Muscle of leg (tissue), 11 donors: Measurements from ENCODE around the gene WAS. TPM values are rescaled to one million over a fixed set of nuclear protein-coding genes. Genes with fewer than 3 reads are reported as not detected.
"Not testable (repeated sequence)": the region's sequence is repeated elsewhere in the genome, so short reads cannot be mapped to it uniquely, and the experiment has no call there.

Source experiments
- DNase-seq: peaks from one replicate; pipeline ENCODE4 v3.0.0; 2013
- H3K27ac ChIP-seq: one replicate; pipeline ENCODE4 v1.5.1; 2013; ENCODE audit warnings: mild to moderate bottlenecking, low read length, control low read depth
- H3K27me3 ChIP-seq: one replicate; pipeline ENCODE4 v1.6.1; 2013; ENCODE audit warnings: low read length; ENCODE audit not compliant: control insufficient read depth, insufficient read depth
- H3K36me3 ChIP-seq: one replicate; pipeline ENCODE4 v1.6.1; 2013; ENCODE audit warnings: low read length; ENCODE audit not compliant: control insufficient read depth, insufficient read depth
- H3K4me1 ChIP-seq: one replicate; pipeline ENCODE4 v1.6.1; 2013; ENCODE audit warnings: low read length; ENCODE audit not compliant: control insufficient read depth, insufficient read depth
- H3K4me3 ChIP-seq: one replicate; pipeline ENCODE4 v1.5.1; 2013; ENCODE audit warnings: low read length, control low read depth
- H3K9me3 ChIP-seq: replicated peaks from 2 replicates; pipeline ENCODE4 v1.6.1; 2013; ENCODE audit warnings: low read depth, low read length; ENCODE audit not compliant: control insufficient read depth
- WGBS: methylation state at CpG from one replicate; pipeline ENCODE4 v1.1.5; 2013; ENCODE audit warnings: missing lambda C conversion rate; ENCODE audit not compliant: insufficient coverage; 5-methylcytosine and 5-hydroxymethylcytosine counted together
- polyA plus RNA-seq, 8 donors: library from polyadenylated mRNA; unstranded; fragments of 120-200 nt; gene quantifications; one replicate each; pipeline versions ENCODE4 v1.2.1 to v1.2.3, GENCODE V29; 2013; ENCODE audit warnings: inconsistent platforms in 1 of 8, low replicate concordance in 1 of 8; ENCODE audit not compliant: insufficient read length in 8 of 8, insufficient read depth in 1 of 8
- total RNA-seq: library from RNA; stranded (reverse); fragments of 120-200 nt; gene quantifications from one replicate; pipeline ENCODE4 v1.2.4, GENCODE V29; 2013

The WAS gene
- total and polyA plus RNA-seq, 9 donors: 2.1 to 5.9 (median 4.1) TPM

GRCh38 chrX:48664156-48664555, 19.4 kb upstream of the WAS start:
- no peaks in the 10 kb centered on the region for H3K4me1 ChIP-seq
- no peak for DNase-seq
- no CpG with 5 or more reads among the region's 1 CpG for WGBS
- H3K36me3 ChIP-seq: no peaks in the 10 kb centered on the region
- H3K9me3 ChIP-seq: no peaks in the 10 kb centered on the region
- H3K4me3 ChIP-seq: no peak overlapping the region
- no peaks in the 10 kb centered on the region for H3K27me3 ChIP-seq
- H3K27ac ChIP-seq: no peak overlapping the region

DNA sequence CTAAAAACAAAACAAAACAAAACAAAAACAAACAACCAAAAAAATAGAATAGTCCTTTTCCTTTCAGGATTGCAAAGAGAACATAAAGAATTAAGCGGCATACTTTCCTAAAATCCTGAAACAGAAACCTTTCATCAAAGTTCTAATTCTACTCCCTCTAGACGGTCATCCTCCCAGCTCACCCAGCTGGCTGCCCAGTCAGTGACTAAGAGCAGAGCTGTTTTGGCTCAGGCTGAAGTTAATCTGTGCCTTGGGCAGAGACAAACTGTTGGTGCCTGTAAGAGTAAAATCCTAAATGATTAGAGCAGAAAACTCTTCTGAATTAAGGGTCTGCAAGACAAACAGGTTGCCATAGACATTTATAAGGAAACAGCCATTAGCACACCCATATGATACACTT, 17.6 kb upstream of the WAS start:
- no peak overlapping the region for H3K27ac ChIP-seq
- no peaks in the 10 kb centered on the region for H3K27me3 ChIP-seq
- WGBS: 50% methylated on average over 1 of the region's 2 CpGs

GRCh38 chrX:48666649-48667048, 16.9 kb upstream of the WAS start:
- Histone ChIP-seq H3K27ac (no peak overlapping the region), H3K4me1 (no peaks in the 10 kb centered on the region), H3K9me3 (no peaks in the 10 kb centered on the region), H3K4me3 (no peak overlapping the region), H3K27me3 (no peaks in the 10 kb centered on the region), H3K36me3 (no peaks in the 10 kb centered on the region)
- WGBS: 88% methylated on average over 2 of the region's 4 CpGs
- no peak for DNase-seq

More for the DNA sequence above, 17.6 kb upstream of the WAS start:
- Histone ChIP-seq H3K9me3 (no peaks in the 10 kb centered on the region), H3K4me1 (no peaks in the 10 kb centered on the region), H3K4me3 (no peak overlapping the region), H3K36me3 (no peaks in the 10 kb centered on the region)
- DNase-seq: no peak

GRCh38 chrX:48667509-48667908, 16.1 kb upstream of the WAS start:
- Histone ChIP-seq H3K4me1 (no peaks in the 10 kb centered on the region), H3K4me3 (no peak overlapping the region), H3K27me3 (no peaks in the 10 kb centered on the region), H3K9me3 (no peaks in the 10 kb centered on the region), H3K36me3 (no peaks in the 10 kb centered on the region), H3K27ac (no peak overlapping the region)
- DNase-seq: no peak
- 33% methylated on average over 1 of the region's 4 CpGs for WGBS

DNA sequence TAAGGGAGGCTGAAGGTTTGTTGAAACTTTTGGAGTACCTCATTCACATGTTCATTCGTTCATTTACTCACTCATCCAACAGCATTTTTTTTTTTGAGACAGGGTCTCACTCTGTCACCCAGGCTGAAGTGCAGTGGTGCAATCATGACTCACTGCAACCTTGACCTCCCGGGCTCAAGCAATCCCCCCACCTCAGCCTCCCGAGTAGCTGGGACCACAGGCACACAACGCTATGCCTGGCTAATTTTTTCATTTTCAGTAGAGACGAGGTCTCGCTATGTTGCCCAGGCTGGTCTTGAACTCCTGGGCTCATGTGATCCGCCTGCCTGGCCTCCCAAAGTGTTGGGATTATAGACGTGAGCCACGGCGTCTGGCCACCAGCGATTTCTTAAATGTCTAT, 15.4 kb upstream of the WAS start:
- H3K27me3 ChIP-seq, H3K27ac ChIP-seq, H3K9me3 ChIP-seq, H3K36me3 ChIP-seq, H3K4me1 ChIP-seq, H3K4me3 ChIP-seq, DNase-seq: not testable (repeated sequence)
- 75% methylated on average over 11 of the region's 11 CpGs for WGBS

DNA sequence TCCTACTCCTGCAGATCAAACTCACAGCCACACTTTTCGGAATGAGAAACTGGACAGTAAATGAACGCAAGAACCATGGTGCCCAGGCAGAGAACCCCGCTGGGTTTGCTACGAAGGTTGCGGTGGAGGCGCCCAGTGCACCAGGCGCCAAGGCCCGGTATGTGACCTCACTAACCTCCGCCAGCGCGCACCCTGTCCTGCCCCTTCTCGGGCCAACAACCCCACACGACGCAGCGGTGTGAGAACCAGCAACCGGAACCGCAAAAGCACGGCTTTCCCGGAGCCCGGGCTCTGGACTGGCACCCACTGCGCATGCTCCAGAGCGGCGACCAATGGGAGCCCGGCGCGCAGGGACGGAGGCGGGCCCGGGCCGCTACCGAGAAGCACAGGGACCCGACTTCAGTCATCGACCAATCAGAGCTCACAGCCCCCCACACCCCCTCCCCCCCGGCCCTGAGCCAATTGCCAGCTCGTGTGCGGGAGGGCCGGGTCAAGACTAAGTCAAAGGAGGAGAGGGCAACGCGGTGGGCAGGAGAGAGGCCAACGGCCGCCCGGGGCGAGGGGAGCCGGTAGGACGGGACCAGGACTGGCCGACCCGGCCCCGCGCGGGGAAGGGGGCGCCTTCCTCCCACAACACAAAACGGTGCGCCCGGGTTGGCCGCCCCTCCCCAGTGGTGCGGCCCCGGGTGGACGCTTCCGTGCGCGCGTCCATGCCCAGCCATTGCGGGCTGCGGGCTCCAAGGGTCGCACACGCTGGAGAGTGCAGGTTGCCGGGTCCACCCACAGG, 7.3 kb upstream of the WAS start:
- 43% methylated on average over 45 of the region's 67 CpGs for WGBS
- H3K36me3 ChIP-seq: no peaks in the 10 kb centered on the region
- H3K4me1 ChIP-seq: peaks cover 10% of the 10 kb centered on the region
- peaks cover 2% of the 10 kb centered on the region for H3K27me3 ChIP-seq
- peak; percentile 93 for DNase-seq
- H3K27ac ChIP-seq: peak overlapping the region; percentile 85
- H3K9me3 ChIP-seq: no peaks in the 10 kb centered on the region
- H3K4me3 ChIP-seq: peak overlapping the region; percentile 71

DNA sequence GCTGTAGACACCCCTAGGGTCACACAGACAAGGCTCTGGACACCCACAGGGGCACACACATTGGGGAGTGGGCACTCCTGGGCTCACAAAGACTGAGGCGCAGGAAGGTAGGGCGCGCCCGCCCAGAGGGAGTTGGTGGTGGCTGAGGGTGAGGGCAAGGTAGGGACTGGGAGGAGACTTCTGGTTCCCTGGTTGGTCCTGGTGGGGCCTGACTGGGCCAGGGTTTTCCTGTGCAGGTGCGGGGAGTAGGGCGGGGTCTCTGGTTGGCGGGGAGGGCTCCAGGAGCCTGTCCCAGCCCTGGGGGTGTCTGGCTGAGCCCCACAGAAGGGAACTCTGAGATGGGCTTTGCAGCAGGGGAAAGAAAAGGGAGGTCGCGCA, 6.7 kb upstream of the WAS start:
- H3K36me3 ChIP-seq: no peaks in the 10 kb centered on the region
- no peak for DNase-seq
- H3K4me1 ChIP-seq: peaks cover 10% of the 10 kb centered on the region
- H3K27ac ChIP-seq: peak overlapping the region; percentile 62
- H3K9me3 ChIP-seq: no peaks in the 10 kb centered on the region
- H3K27me3 ChIP-seq: peaks cover 2% of the 10 kb centered on the region
- 30% methylated on average over 6 of the region's 9 CpGs for WGBS
- H3K4me3 ChIP-seq: peak overlapping the region; percentile 71

- no peaks in the 10 kb centered on the region for H3K36me3 ChIP-seq
- no peak for DNase-seq
- H3K4me3 ChIP-seq: peak overlapping the region; percentile 71
- H3K27ac ChIP-seq: no peak overlapping the region
- H3K9me3 ChIP-seq: no peaks in the 10 kb centered on the region
- peaks cover 10% of the 10 kb centered on the region for H3K4me1 ChIP-seq
- WGBS: 46% methylated on average over 6 of the region's 10 CpGs
- peaks cover 2% of the 10 kb centered on the region for H3K27me3 ChIP-seq
Measured at GRCh38 chrX:48677516-48677915, 6.1 kb upstream of the WAS start.

- H3K9me3 ChIP-seq, H3K27ac ChIP-seq, H3K36me3 ChIP-seq, H3K4me3 ChIP-seq, H3K27me3 ChIP-seq: not testable (repeated sequence)
- peaks cover 10% of the 10 kb centered on the region for H3K4me1 ChIP-seq
- WGBS: no CpG with 5 or more reads among the region's 2 CpGs
- DNase-seq: peak; percentile 27
Measured at GRCh38 chrX:48680467-48680866, 3.1 kb upstream of the WAS start.

GRCh38 chrX:48680925-48681324, 2.7 kb upstream of the WAS start:
- H3K36me3 ChIP-seq, H3K4me3 ChIP-seq, DNase-seq, H3K27ac ChIP-seq, H3K27me3 ChIP-seq, H3K9me3 ChIP-seq, H3K4me1 ChIP-seq: not testable (repeated sequence)
- WGBS: no CpG with 5 or more reads among the region's 6 CpGs
